Neural progenitor cell (in vitro differentiated cells): ENCODE measurements around the gene VANGL2. TPM values are rescaled to one million over a fixed set of nuclear protein-coding genes. Genes with fewer than 3 reads are reported as not detected.

Experiments
- DNase-seq: peaks from one replicate; pipeline ENCODE4 v3.0.0-alpha.2; 2016; ENCODE audit warnings: low spot score
- H2AFZ ChIP-seq: fragments of 200-600 bp; sonication (generic); replicated peaks from 2 replicates; pipeline ENCODE4 v1.6.1; 2016; ENCODE audit warnings: antibody characterized with exemption
- H3F3A ChIP-seq: fragments of 200-600 bp; sonication (generic); 2 replicates; pipeline ENCODE4 v1.6.1; 2016; ENCODE audit warnings: antibody characterized with exemption, low read depth
- H3K27ac ChIP-seq: fragments of 200-600 bp; sonication (generic); 2 replicates; pipeline ENCODE4 v1.5.1; 2016; ENCODE audit warnings: mild to moderate bottlenecking
- H3K27me3 ChIP-seq: fragments of 200-600 bp; sonication (generic); 2 replicates; pipeline ENCODE4 v1.6.1; 2016; ENCODE audit warnings: mild to moderate bottlenecking, moderate library complexity
- H3K36me3 ChIP-seq: fragments of 200-600 bp; sonication (generic); 2 replicates; pipeline ENCODE4 v1.5.1; 2016
- H3K4me1 ChIP-seq: fragments of 200-600 bp; sonication (generic); 2 replicates; pipeline ENCODE4 v1.6.1; 2016; ENCODE audit warnings: mixed run types
- H3K4me2 ChIP-seq: fragments of 200-600 bp; sonication (generic); 2 replicates; pipeline ENCODE4 v1.6.1; 2016
- H3K4me3 ChIP-seq: fragments of 200-600 bp; sonication (generic); 2 replicates; pipeline ENCODE4 v1.5.1; 2016
- H3K79me2 ChIP-seq: fragments of 200-600 bp; sonication (generic); 2 replicates; pipeline ENCODE4 v1.6.1; 2016; ENCODE audit warnings: low read depth
- H3K9ac ChIP-seq: fragments of 200-600 bp; sonication (generic); 2 replicates; pipeline ENCODE4 v1.6.1; 2016
- H3K9me3 ChIP-seq: fragments of 200-600 bp; sonication (generic); 2 replicates; pipeline ENCODE4 v1.5.1; 2016; ENCODE audit warnings: low read depth
- H4K20me1 ChIP-seq: fragments of 200-600 bp; sonication (generic); 2 replicates; pipeline ENCODE4 v1.6.1; 2016; ENCODE audit warnings: low read depth
- H3K27ac Mint-ChIP-seq: 3 replicates; pipeline ENCODE4 v1.8.0; 2021; ENCODE audit warnings: mixed read lengths
- H3K27me3 Mint-ChIP-seq: 2 replicates; pipeline ENCODE4 v1.8.0; 2022; ENCODE audit warnings: low read depth, mild to moderate bottlenecking, inconsistent platforms, moderate library complexity, mixed read lengths; ENCODE audit not compliant: insufficient read depth
- H3K36me3 Mint-ChIP-seq: 3 replicates; pipeline ENCODE4 v1.8.0; 2021; ENCODE audit warnings: mixed read lengths
- H3K4me1 Mint-ChIP-seq: 3 replicates; pipeline ENCODE4 v1.8.0; 2021; ENCODE audit warnings: mixed read lengths
- H3K4me3 Mint-ChIP-seq: 3 replicates; pipeline ENCODE4 v1.8.0; 2021; ENCODE audit warnings: mild to moderate bottlenecking, moderate library complexity, mixed read lengths
- H3K9me3 Mint-ChIP-seq: 3 replicates; pipeline ENCODE4 v1.8.0; 2020; ENCODE audit warnings: mixed read lengths
- CTCF ChIP-seq: fragments of 200-600 bp; sonication (generic); IDR thresholded peaks from 2 replicates; pipeline ENCODE4 v1.5.1; 2017; ENCODE audit warnings: antibody characterized with exemption, mild to moderate bottlenecking
- EZH2 ChIP-seq: fragments of 200-600 bp; sonication (generic); IDR thresholded peaks from 2 replicates; pipeline ENCODE4 v1.6.1; 2017; ENCODE audit warnings: antibody characterized with exemption, mild to moderate bottlenecking, moderate library complexity
- EZH2phosphoT487 ChIP-seq: fragments of 200-600 bp; sonication (generic); IDR thresholded peaks from 2 replicates; pipeline ENCODE4 v1.6.1; 2017; ENCODE audit warnings: antibody characterized with exemption
- total RNA-seq: library from RNA; depleted of rRNA; stranded (reverse); fragments of >200 nt; gene quantifications from 2 replicates; pipeline ENCODE4 v1.2.3, GENCODE V29; 2015; ENCODE audit warnings: low replicate concordance

VANGL2 gene
- total RNA-seq = 23.0 and 46.6 TPM in 2 replicates

DNA sequence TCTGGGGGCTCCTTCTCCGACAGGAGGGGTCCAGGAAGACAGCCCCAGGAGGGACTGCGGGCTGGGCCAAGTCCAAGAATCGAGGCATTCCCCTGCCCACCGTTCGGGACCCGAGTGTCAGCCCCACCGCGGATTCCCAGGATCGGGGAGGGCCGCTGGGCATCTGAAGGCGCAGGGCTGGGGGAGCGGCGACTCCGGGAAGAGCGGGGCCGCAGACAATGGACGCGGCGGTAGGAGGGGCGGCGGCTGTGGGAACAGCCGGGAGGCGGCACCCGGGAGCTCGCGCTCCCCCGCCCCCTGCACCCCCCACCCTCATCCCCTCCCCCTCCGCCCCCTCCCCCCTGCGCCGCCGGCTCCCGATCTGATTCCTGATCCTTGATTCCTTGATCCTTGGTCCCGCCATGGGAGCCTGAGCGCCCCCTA lies at the start of gene VANGL2:
TSS of gene VANGL2 (plus strand) at position 342 of the 423 bp plus-strand sequence. CDS start 15,274 bp downstream, outside the sequence.
- no peak for TF ChIP-seq CTCF
- TF ChIP-seq EZH2 = no peak
- no peak for TF ChIP-seq EZH2phosphoT487
- H3K79me2 ChIP-seq = peaks cover 48% of the 10 kb centered on the region
- H3K27me3 Mint-ChIP-seq = no peaks in the 10 kb centered on the region
- peak within 1 kb of the TSS; percentile 100 for H3K4me3 ChIP-seq
- H3K36me3 ChIP-seq = no peaks in the 10 kb centered on the region
- no peaks in the 10 kb centered on the region for H3K9me3 Mint-ChIP-seq
- peaks cover 59% of the 10 kb centered on the region for H3K4me1 ChIP-seq
- H3K9me3 ChIP-seq = no peaks in the 10 kb centered on the region
- H3K4me1 Mint-ChIP-seq = peaks cover 60% of the 10 kb centered on the region
- peak within 1 kb of the TSS; percentile 74 for H2AFZ ChIP-seq
- peak within 1 kb of the TSS; percentile 97 for H3K27ac ChIP-seq
- H3F3A ChIP-seq = peaks cover 15% of the 10 kb centered on the region
- peaks cover 16% of the 10 kb centered on the region for H3K36me3 Mint-ChIP-seq
- peak within 1 kb of the TSS; percentile 97 for H3K4me3 Mint-ChIP-seq
- peaks cover 39% of the 10 kb centered on the region for H4K20me1 ChIP-seq
- H3K27me3 ChIP-seq = no peaks in the 10 kb centered on the region
- peak within 1 kb of the TSS; percentile 78 for H3K27ac Mint-ChIP-seq
- peak within 1 kb of the TSS; percentile 98 for H3K4me2 ChIP-seq
- peak; percentile 93 for DNase-seq
- H3K9ac ChIP-seq = peak within 1 kb of the TSS; percentile 92

- DNase-seq = no peak
- H3K9me3 ChIP-seq = no peaks in the 10 kb centered on the region
- H3K36me3 Mint-ChIP-seq = peaks cover 34% of the 10 kb centered on the region
- no peak overlapping the region for H2AFZ ChIP-seq
- H3K36me3 ChIP-seq = peaks cover 17% of the 10 kb centered on the region
- TF ChIP-seq EZH2phosphoT487 (no peak), CTCF (no peak), EZH2 (no peak)
- H3K4me1 ChIP-seq = no peaks in the 10 kb centered on the region
- no peaks in the 10 kb centered on the region for H3K9me3 Mint-ChIP-seq
- H4K20me1 ChIP-seq = peaks cover 4% of the 10 kb centered on the region
- H3K27ac ChIP-seq = no peak overlapping the region
- no peak overlapping the region for H3K4me3 ChIP-seq
- H3K4me3 Mint-ChIP-seq = no peak overlapping the region
- H3K9ac ChIP-seq = no peak overlapping the region
- H3K4me2 ChIP-seq = no peak overlapping the region
- no peaks in the 10 kb centered on the region for H3K27me3 ChIP-seq
- H3K79me2 ChIP-seq = peaks cover 4% of the 10 kb centered on the region
- H3K4me1 Mint-ChIP-seq = no peaks in the 10 kb centered on the region
- peaks cover 6% of the 10 kb centered on the region for H3F3A ChIP-seq
- no peak overlapping the region for H3K27ac Mint-ChIP-seq
- H3K27me3 Mint-ChIP-seq = no peaks in the 10 kb centered on the region
These were observed 48.7 kb upstream of the VANGL2 start for GRCh38 chr1:160351629-160352028.

DNA sequence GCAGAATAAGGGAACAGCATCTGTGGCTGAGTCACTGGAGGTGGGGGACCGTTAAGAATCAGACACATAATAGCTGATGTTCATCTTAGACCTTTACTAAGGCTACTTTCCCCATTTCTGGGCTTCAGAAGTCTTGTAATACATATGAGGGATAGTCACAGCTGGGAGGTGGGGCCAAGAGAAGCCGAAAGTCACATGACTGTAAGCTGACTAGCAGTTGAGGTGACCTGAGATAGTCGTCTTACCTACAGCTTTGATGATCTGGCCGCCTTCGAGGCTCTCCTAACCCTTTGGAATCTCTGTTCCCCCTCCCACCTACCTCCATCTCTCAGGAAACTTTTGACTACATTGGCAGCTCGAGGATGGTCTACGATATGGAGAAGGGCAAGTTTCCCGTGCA lies 47.8 kb upstream of the VANGL2 start:
- H3K27ac Mint-ChIP-seq = no peak overlapping the region
- no peaks in the 10 kb centered on the region for H3K9me3 Mint-ChIP-seq
- H3K4me3 ChIP-seq = no peak overlapping the region
- no peaks in the 10 kb centered on the region for H3K27me3 Mint-ChIP-seq
- H2AFZ ChIP-seq = no peak overlapping the region
- no peak overlapping the region for H3K4me3 Mint-ChIP-seq
- no peak for DNase-seq
- H4K20me1 ChIP-seq = peaks cover 4% of the 10 kb centered on the region
- no peak overlapping the region for H3K27ac ChIP-seq
- H3K79me2 ChIP-seq = no peaks in the 10 kb centered on the region
- H3K4me1 Mint-ChIP-seq = no peaks in the 10 kb centered on the region
- no peaks in the 10 kb centered on the region for H3K4me1 ChIP-seq
- no peak overlapping the region for H3K4me2 ChIP-seq
- H3K36me3 Mint-ChIP-seq = peaks cover 32% of the 10 kb centered on the region
- H3F3A ChIP-seq = peaks cover 6% of the 10 kb centered on the region
- no peaks in the 10 kb centered on the region for H3K27me3 ChIP-seq
- H3K9ac ChIP-seq = no peak overlapping the region
- H3K9me3 ChIP-seq = no peaks in the 10 kb centered on the region
- no peak for TF ChIP-seq CTCF
- TF ChIP-seq EZH2phosphoT487 = no peak
- no peak for TF ChIP-seq EZH2
- H3K36me3 ChIP-seq = peaks cover 17% of the 10 kb centered on the region
